AG09319 (cell line): ENCODE measurements around the gene NGFR.

Experiments used
- DNase-seq: peaks from one replicate; pipeline ENCODE4 v3.0.0-alpha.2; 2010; ENCODE audit warnings: low read depth; ENCODE audit errors: extremely low read depth
- TF ChIP-seq, protein P1 (sequence below): IDR thresholded peaks from 2 replicates; pipeline ENCODE4 v1.5.1; 2011; ENCODE audit warnings: low read depth, mild to moderate bottlenecking, inconsistent platforms, low read length, moderate library complexity

Gene NGFR, protein sequence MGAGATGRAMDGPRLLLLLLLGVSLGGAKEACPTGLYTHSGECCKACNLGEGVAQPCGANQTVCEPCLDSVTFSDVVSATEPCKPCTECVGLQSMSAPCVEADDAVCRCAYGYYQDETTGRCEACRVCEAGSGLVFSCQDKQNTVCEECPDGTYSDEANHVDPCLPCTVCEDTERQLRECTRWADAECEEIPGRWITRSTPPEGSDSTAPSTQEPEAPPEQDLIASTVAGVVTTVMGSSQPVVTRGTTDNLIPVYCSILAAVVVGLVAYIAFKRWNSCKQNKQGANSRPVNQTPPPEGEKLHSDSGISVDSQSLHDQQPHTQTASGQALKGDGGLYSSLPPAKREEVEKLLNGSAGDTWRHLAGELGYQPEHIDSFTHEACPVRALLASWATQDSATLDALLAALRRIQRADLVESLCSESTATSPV

DNA sequence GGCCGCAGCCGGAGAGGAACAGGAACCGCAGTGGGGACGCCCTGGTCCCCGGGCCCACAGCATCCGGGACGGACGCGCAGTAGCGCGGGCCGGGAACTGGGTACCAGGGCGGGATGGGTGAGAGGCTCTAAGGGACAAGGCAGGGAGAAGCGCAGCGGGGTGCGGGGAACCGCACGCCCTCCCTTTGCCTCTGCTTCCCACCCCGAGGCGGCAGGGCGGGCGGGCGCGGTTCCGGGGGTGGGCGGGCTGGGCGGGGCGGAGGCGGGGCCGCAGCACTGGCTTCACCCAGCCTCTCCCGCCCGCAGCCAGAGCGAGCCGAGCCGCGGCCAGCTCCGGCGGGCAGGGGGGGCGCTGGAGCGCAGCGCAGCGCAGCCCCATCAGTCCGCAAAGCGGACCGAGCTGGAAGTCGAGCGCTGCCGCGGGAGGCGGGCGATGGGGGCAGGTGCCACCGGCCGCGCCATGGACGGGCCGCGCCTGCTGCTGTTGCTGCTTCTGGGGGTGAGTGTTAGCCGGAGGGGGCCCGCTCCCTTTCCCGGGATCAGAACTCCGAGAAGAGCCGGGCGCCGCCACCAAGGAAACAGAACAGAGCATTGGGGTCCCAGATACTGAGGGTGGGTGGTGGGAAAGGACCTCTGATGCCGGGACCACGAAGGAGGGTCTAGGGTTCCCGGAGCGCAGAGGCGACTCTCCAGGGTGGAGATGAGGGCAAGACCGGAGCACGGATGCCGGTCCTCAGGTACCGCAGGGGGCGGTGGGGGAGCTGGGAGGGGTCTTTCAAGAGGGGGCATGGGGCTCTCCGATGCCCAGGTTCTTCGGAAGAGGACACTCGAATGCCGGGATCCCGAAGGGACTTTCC lies at the start of gene NGFR:
TSS of gene NGFR (plus strand) at position 308 of the 856 bp plus-strand sequence. CDS start at position 433, 125 bp downstream.
- TF ChIP-seq, protein P1, sequence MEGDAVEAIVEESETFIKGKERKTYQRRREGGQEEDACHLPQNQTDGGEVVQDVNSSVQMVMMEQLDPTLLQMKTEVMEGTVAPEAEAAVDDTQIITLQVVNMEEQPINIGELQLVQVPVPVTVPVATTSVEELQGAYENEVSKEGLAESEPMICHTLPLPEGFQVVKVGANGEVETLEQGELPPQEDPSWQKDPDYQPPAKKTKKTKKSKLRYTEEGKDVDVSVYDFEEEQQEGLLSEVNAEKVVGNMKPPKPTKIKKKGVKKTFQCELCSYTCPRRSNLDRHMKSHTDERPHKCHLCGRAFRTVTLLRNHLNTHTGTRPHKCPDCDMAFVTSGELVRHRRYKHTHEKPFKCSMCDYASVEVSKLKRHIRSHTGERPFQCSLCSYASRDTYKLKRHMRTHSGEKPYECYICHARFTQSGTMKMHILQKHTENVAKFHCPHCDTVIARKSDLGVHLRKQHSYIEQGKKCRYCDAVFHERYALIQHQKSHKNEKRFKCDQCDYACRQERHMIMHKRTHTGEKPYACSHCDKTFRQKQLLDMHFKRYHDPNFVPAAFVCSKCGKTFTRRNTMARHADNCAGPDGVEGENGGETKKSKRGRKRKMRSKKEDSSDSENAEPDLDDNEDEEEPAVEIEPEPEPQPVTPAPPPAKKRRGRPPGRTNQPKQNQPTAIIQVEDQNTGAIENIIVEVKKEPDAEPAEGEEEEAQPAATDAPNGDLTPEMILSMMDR, result no peak
- DNase-seq, result no peak

DNA sequence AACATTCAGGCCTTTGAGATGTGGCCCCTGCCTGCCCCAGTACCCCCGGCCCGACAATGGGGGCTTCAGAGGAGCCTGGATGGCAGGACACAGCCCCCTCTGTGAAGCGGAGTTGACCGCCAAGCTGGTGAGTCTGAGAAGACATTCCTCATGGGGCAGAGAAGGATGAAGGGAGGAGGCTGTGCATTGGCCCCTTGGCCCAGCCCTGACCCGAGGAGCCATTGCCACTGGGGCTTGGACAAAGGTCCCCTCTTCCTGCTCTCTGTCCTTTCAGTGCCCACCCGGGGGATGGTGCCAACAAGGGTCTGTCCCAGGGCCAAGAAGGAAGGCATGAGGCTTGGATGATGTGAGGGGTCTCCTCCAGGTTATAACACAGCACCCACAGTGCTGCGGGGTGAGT lies 49.5 kb upstream of the NGFR start:
- DNase-seq, result no peak

DNA sequence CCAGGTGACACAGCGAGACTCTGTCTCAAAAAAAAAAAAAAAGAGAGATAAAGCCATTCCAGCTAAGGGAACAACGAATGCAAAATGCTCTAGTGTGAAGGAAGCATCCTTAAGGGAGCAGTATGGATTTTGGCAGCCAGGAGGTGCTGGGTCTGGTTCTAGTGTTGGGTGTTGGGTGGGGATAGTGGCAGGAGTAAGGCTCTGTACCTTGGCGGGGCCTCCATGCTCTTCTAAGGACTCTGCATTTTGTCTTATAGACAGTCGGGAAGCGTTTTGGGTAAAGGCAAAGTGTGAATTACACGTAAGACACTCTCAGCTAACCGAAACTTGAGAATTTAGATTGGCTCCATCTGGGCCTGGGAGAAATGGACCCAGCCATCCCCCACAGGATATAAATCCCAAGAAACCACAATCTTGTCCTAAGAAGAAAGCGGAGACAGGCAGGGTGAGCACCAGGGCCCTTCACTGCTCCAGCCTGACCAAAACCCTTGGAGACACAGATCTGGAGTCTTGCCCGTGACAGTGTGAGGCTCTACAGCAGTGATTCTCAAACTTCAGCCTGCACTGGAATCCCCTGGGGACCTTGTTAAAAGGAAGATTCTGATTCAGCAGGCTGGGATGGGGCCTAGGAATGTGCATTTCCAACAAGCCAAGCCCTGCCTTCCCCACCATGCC lies 47.3 kb upstream of the NGFR start:
- no peak for DNase-seq
- TF ChIP-seq, protein P1, result no peak

More for the DNA sequence above, 49.5 kb upstream of the NGFR start:
- TF ChIP-seq, protein P1, result no peak

DNA sequence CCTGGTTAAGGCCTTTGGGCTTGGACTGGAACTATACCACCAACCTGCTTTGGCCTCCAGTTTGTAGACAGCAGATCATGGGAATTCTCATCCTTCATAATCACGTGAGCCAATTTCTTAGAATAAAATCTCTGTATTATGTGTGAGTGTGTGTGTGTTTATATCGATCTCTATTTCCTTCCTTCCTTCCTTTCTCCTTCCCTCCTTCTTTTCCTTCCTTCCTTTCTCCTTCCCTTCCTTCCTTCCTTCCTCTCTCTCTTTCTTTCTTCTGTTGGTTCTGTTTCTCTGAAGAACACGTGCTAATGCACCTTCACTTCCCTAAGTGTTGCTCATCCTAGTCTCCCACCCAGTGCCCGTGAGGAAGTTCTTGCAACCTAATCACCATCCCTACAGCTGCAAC lies 44.9 kb upstream of the NGFR start:
- TF ChIP-seq, protein P1, result no peak
- no peak for DNase-seq

DNA sequence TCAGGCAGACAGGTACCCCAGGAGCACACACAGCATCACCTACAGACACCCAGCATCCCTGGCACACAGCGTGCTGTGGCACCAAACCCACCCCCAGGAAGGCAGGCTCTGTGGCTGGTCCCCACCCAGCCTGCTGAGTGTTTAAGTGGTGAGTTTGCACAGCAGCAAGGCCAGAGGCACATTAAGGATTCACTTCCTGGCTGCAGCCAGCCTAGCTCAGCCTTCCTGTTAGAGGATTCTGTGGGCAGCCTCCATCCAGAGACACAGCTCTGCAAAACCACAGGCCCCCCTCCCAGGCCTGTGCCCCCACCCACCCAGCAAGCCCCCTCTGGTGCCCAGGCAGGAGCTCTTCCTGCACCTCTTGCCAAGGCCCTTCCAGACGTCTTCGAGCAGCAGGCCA lies 44.4 kb upstream of the NGFR start:
- no peak for DNase-seq
- TF ChIP-seq, protein P1, result no peak

DNA sequence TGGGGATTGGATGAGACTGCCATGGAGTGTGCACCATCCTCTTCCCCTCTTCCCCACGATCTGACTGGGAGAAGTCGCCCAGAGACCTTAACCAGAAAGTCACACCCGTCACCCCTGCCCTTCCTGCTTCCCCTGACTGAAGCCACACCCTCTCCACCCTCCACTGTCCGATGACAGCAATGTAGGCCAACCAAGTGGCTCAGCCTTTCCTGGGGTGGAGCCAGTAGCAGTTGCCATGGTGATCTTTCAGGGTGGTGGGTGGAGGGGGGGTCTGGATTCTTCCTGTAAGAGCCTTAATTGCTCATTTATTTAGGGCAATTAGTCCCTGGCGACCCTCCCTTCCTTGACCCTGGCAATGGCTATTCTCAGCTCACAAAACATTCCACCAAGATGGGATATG lies 42.9 kb upstream of the NGFR start:
- TF ChIP-seq, protein P1, result no peak
- DNase-seq, result no peak

DNA sequence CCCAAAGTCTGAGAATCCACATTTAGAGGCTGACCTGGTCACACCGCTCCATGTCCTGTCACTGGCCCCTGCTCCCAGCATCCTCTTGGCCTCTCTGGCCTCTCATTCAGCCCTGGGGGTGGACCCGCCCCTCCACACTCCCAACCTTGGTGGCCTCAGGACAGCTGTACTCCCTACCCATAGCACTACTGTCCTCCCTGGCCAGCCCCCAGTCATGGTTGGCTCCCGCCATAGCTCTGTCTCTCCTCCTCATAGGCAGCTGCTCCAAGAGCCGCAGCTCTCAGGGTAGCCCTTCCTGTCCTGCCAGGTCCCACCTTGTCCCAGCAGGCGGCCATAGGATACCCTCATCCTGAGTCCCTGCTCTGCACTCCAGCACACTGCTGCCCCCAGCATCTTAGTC lies 42.4 kb upstream of the NGFR start:
- TF ChIP-seq, protein P1, result no peak

More for the DNA sequence above, 42.4 kb upstream of the NGFR start:
- DNase-seq, result no peak
